Umbilical cord (tissue), 2 donors: ENCODE measurements around the gene SLC7A8. TPM values are rescaled to one million over a fixed set of nuclear protein-coding genes. Genes with fewer than 3 reads are reported as not detected.
A peak's percentile ranks its signal among the peaks of the same experiment; 100 is the strongest.

Experiments
- DNase-seq: peaks from one replicate; pipeline ENCODE4 v3.0.0-alpha.2; 2015; ENCODE audit warnings: low spot score
- total RNA-seq: library from RNA; depleted of rRNA; stranded (reverse); fragments of >200 nt; gene quantifications from one replicate; pipeline ENCODE4 v1.2.3, GENCODE V29; 2014; ENCODE audit warnings: low replicate concordance; ENCODE audit not compliant: insufficient read depth

SLC7A8 gene
- total RNA-seq, 1 donor from 2014 or later: 25.0 TPM

GRCh38 chr14:23094666-23095195, 88.7 kb downstream of the SLC7A8 start, which contains the start of gene ACIN1:
Gene ACIN1, minus strand, starts transcription at chr14:23095136. Its CDS starts 24 bp downstream, at chr14:23095112.
- DNase-seq: peak; percentile 94

GRCh38 chr14:23093991-23094665, 89.3 kb downstream of the SLC7A8 start:
- DNase-seq: no peak

GRCh38 chr14:23093526-23093925, 89.9 kb downstream of the SLC7A8 start:
- no peak for DNase-seq

- DNase-seq: no peak
Measured at GRCh38 chr14:23093104-23093503, 90.4 kb downstream of the SLC7A8 start.

- no peak for DNase-seq
Measured at GRCh38 chr14:23091294-23092225, 91.9 kb downstream of the SLC7A8 start.

GRCh38 chr14:23090254-23090636, 93.2 kb downstream of the SLC7A8 start:
- DNase-seq: no peak

GRCh38 chr14:23089498-23090253, 93.8 kb downstream of the SLC7A8 start:
- no peak for DNase-seq

GRCh38 chr14:23086565-23086964, 96.9 kb downstream of the SLC7A8 start:
- no peak for DNase-seq

GRCh38 chr14:23085458-23085857, 98.0 kb downstream of the SLC7A8 start:
- peak; percentile 26 for DNase-seq

- no peak for DNase-seq
Measured at GRCh38 chr14:23080474-23080873, 103.0 kb downstream of the SLC7A8 start.

GRCh38 chr14:23079716-23080115, 103.7 kb downstream of the SLC7A8 start:
- DNase-seq: no peak

GRCh38 chr14:23078692-23079116, 104.8 kb downstream of the SLC7A8 start:
- DNase-seq: peak; percentile 83

- no peak for DNase-seq
Measured at GRCh38 chr14:23077962-23078361, 105.5 kb downstream of the SLC7A8 start.

- DNase-seq: no peak
Measured at GRCh38 chr14:23076785-23077408, 106.6 kb downstream of the SLC7A8 start.

Other genes with a start within 250 kb of the SLC7A8 start
- gene HAUS4, start 226.6 kb downstream of the SLC7A8 start, total RNA-seq: 27.0 TPM
- gene AJUBA, start 201.1 kb downstream of the SLC7A8 start, total RNA-seq: 69.1 TPM
- gene C14orf93, start 173.5 kb downstream of the SLC7A8 start, total RNA-seq: 12.3 TPM
- gene PSMB5, start 148.8 kb downstream of the SLC7A8 start, total RNA-seq: 100 TPM
- gene PSMB11, start 141.4 kb downstream of the SLC7A8 start, total RNA-seq: 2.2 TPM
- 5.3 TPM for gene CDH24, start 126.1 kb downstream of the SLC7A8 start, total RNA-seq
- 52.5 TPM for gene ACIN1, start 88.5 kb downstream of the SLC7A8 start, total RNA-seq
- 15.4 TPM for gene C14orf119, start 88.2 kb downstream of the SLC7A8 start, total RNA-seq
- gene CIROP, start 78.7 kb downstream of the SLC7A8 start, total RNA-seq: 0.72 TPM
- gene CEBPE, start 64.4 kb downstream of the SLC7A8 start, total RNA-seq: 6.0 TPM
- gene RNF212B, start 54.3 kb upstream of the SLC7A8 start, total RNA-seq: not detected
- gene HOMEZ, start 102.5 kb upstream of the SLC7A8 start, total RNA-seq: 12.3 TPM
- gene PPP1R3E, start 119.2 kb upstream of the SLC7A8 start, total RNA-seq: 4.1 TPM
- 20.0 TPM for gene BCL2L2, start 123.2 kb upstream of the SLC7A8 start, total RNA-seq
- 24.1 TPM for gene PABPN1, start 137.8 kb upstream of the SLC7A8 start, total RNA-seq
- gene SLC22A17, start 169.2 kb upstream of the SLC7A8 start, total RNA-seq: 38.8 TPM
- 12.5 TPM for gene EFS, start 181.5 kb upstream of the SLC7A8 start, total RNA-seq
- gene IL25, start 189.1 kb upstream of the SLC7A8 start, total RNA-seq: not detected
- 0.96 TPM for gene CMTM5, start 193.4 kb upstream of the SLC7A8 start, total RNA-seq
- gene MYH6, start 224.6 kb upstream of the SLC7A8 start, total RNA-seq: not detected